HG03103 (cell line): ENCODE measurements around the gene SORBS2.
"Not testable (repeated sequence)": the region's sequence is repeated elsewhere in the genome, so short reads cannot be mapped to it uniquely, and the experiment has no call there.

Experiments used
- ATAC-seq: cut with Tn5 transposase; IDR thresholded peaks from one replicate; pipeline ENCODE4 v1.9.1; 2021; ENCODE audit warnings: low read depth; ENCODE audit not compliant: unreplicated experiment

SORBS2 gene

DNA sequence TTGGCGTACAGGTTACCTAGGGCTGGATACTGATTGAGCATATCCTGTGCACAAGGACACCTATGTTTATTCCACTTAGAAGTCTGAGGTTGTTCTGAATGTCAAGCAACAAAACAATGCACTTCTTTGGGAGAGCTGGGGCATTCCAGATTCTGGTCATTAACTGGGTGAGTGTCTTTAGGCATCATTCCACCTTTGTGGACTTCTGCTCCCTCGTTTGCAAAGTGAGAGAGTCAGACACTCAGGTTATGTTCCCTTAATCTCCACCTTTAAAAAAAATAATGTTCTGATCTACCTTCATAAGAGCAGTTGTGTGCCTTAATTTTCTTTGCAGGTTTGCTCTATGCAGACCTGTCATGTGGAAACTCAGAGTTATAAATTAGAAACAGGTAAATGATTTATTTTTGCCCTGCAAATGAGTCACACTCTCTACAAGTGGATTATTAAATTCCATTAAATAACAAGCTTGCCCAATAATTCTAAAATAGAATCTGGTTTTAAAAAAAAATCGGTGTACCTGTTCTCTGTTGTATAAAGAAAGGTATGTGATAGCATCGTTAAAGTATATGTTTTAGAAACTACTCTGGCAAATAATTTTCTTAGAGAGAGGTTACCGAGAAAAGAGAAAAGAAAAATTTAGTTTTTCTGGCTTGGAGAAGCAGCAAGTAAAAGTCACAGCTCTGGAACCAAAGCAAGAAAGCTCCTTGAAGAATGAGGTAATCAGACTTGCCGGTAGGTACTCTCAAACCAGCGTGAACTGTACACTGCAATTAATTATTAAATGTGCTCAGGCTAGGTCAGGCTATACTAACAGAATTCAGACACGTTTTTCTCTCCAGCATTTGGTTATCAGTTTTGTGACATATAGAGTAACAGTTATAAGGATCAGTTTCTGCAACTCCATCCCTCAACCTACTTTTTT lies 93.2 kb downstream of the SORBS2 start:
- ATAC-seq, result no peak

DNA sequence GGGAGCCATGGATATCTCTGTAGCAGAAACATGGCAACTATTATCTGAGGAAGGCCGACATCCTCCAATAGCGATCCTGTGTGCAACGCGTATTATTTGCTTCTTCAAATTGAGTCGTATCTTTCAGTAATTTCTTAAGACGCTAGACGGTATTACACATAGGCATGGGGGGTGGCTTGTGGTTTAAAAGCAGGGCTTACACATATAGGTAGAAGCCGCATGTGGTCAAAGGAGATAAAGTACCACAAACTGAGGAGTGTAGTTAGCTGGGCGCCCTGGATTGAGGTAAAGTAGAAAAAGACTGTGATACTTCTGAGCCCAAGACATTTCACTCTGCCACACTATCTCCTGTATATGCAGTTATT lies 94.6 kb downstream of the SORBS2 start:
- ATAC-seq, result no peak

DNA sequence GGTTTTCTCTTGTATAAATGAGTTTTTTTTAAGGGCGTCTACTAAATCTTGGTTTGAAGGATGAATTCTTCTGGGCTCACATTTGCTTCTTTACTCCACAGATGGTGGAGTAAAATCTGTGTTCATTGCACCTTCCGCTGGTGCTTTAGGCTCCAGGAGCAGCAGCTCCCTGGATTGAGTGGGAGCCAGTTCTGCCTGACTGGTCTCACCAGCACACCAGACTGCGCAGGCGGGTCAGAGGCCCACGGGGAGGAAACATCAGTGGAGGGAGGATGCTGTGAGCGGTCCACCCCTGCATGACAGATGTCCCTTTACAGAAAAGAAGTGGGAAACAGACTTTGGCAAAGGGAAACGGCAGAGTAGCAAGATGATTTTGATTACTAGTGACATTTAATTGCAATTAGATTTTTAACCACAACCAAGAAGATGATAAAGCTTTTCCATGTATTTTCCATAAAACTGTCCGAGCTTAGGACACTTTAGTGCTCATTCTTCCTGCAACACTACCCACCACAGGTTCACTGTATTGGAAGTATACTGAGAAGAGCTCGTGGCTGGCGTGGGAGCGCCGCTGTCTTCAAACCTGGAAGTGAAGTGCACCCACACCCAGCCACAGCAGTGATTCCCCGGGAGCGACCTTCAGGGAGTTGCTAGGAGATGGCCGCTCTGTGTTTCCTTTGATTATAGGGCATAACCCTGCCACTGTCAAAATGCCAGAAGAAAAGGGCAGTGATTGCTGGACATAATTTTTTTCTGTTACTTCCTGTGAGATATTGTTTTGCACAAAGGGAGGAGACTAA lies 95.2 kb downstream of the SORBS2 start:
- ATAC-seq, result no peak

DNA sequence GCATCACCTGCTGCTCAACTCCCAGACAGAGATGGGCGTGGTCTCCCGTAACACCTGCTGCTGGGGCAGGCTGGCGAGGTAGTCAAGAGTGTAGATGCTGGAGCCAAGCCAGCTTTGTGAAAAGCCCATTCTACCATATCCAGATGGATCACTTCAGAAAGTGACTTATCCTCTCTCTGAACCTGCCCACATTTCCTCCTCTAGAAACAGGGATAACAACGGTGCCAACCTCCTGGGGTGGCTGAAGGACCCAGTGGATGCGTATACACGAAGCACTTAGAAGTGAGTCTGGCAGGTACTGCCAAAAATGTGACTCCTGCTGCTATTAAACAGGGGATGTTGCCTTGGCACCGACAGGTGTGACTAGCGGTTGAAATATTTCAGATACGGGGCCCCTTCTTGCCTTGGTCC lies 95.8 kb downstream of the SORBS2 start:
- no peak for ATAC-seq

DNA sequence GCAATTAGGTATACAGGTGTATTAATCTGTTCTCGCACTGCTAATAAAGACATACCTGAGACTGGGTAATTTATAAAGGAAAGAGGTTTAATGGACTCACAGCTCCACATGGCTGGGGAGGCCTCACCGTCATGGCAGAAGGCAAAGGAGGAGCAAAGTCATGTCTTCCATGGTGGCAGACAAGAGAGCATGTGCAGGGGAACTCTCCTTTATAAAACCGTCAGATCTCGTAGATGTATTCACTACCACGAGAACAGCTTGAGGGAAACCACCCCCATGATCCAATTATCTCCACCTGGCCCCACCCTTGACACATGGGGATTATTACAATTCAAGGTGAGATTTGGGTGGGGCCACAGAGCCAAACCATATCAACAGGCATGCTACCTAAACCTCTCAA lies 97.5 kb downstream of the SORBS2 start:
- ATAC-seq, result not testable (repeated sequence)

DNA sequence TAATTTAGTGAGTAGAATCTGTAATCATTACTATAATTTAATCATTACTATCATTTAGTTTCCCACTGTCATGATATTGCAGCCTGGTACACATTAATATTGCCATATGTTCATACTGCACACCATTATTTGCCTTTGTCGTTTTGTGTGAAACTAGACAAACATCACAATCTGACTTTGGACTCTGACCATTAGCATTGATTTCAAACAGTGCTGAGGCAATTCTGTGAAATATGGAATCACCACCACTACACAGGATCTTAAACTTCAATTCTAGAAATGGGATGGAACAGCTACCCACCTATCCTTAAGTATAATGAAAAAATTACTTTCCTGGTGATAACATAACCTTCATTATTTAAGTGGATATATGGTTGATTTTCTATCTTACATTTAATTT lies 98.3 kb downstream of the SORBS2 start:
- ATAC-seq, result no peak

DNA sequence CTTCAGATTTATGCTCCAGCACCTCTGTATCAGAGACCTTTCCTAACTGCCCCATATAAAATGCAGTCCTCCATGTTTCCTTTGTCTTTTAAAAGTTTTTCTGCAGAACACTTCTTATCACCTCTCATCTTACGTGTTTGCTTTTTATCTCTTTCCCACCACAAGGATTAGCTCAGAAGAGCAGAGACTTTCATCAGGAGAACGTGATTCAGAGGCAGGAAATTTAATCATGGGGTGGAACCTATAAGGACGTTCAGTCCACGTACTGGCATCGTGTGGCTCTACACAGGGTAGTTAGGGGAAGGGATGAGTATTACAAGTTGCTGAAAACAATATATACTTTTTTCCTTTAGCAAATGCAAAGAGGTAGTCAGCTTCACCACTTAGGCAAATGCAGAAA lies 98.7 kb downstream of the SORBS2 start:
- ATAC-seq, result no peak

DNA sequence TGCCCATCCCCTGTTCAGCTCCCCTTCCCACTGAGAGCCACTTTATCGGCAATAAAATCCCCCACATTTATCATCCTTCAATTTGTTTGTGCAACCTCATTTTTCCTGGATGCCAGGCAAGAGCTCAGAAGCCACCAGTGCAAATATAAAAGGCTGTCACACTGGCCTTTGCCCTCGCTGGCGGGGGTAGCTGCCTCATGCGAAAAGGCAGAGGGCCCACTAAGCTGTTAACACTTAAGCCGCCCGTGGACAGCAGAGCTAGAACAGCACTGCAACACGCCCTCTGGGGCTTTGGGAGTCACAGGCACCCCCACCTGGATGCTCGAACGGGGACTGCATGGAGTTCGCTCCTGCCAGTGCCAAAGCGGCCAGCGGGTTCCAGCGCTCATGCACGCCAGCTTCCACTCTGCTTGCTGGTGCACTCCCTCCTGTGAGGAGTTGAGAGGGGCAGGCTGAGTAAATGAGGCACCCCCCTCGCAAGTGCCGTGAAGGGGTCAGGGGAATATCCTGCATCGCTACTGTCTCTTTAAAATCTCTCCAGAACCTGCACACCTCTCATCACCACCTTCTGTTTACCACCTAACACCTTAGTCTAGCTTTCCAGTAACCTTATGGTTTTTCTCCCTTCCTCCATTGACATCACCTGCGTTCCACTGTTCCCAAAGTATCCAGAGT lies 99.5 kb downstream of the SORBS2 start:
- ATAC-seq, result no peak

DNA sequence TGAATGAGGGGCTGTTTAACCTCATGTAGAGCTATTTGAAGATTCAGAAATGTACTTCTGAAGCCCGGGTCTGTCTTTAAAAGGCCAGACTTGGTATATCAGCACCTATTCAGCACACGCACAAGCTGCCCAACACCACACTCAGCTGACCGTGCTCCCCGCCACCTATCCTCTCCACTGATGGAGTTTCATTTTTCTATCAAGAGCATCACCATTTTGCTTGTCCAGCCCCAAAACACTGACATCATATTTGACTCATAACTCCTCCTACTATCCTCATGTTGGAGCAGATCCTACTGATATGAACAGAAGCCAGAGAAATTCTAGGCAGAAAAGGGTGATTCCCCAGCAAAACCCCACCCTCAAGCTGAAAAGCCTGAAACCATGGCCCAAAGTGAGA lies 100.3 kb downstream of the SORBS2 start:
- no peak for ATAC-seq

DNA sequence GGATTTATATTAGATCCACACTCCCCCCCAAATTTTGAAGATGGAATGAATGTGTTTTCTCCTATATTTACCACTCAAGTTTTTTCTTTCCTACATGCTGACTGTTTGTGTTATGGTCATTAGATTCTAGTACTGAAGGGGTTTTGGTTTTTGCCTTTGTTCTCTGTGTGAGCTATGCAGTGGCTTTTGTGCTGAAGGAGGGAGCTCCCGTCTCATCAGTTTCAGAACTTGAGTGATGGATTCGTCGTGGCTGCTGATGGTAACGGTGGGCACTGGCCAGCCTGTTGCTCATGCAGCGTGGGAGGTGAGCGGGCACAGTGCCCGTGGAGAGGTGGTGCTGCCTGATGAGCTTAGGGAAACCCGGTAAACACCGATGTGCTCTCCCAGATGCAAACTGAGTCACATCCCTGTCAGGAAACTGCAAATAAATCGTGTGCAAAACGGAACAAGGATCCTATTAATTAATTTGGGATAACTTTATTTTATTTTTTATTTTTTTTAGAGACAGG lies 101.5 kb downstream of the SORBS2 start:
- no peak for ATAC-seq

DNA sequence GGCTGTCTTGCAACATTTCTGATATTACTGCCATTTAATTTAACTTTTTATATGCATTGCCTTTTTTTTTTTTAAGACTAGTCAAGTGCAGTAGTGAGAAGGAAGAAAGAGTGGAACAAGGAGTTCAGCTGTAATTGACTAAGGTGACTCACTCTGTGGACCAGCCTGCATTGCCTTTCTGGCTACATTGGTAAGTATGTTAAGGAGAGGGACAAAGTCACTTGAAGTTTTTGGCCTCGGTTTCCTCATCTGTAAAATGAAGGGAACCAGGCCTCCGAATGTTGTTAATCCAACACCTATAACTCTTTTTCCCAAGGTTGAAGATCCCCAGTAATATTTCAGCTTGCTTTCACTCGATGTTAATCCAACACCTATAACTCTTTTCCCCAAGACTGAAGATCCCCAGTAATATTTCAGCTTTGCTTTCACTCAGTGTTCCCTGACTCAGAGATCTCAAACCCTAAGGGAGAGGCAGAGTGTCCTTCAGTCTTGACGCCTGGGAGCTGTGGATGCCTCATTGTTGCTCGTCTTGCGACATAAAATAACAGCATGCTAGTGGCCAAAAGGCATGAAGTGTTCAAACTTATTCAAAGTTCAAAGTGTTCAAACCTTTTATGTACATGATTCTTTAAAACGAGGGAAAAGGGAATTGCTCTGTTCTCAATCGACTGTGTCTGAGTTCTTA lies 102.0 kb downstream of the SORBS2 start:
- no peak for ATAC-seq

DNA sequence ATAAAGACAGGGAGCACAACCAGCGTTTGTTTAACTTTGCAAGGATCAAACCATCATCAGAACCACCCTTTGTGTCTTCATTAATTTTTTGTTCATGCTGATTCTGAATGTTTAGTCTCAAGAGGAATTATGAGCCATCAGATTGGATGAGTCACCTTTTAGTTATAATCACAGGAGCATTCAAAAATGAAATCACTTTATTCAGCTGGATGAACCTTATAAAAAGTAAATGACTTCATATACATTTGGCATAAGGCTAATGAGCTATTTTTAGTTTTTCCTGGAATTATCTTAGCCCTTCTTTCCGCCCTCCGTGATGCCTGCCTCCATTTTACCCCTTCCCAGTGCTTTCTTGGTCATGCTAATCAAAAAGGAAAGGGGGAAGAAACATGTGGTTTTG lies 103.6 kb downstream of the SORBS2 start:
- no peak for ATAC-seq

DNA sequence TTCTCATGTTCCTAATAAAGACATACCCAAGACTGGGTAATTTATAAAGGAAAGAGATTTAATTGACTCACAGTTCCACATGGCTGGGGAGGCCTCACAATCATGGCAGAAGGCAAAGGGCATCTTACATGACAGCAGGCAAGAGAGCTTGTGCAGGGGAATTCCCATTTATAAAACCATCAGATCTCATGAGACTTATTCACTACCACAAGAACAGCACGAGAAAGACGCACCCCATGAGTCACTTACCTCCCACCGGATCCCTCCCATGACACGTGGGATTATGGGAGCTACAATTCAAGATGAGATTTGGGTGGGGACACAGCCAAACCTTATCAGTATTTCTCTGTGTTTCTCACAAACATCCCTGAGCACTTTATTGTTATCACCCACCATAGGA lies 104.4 kb downstream of the SORBS2 start:
- ATAC-seq, result not testable (repeated sequence)

DNA sequence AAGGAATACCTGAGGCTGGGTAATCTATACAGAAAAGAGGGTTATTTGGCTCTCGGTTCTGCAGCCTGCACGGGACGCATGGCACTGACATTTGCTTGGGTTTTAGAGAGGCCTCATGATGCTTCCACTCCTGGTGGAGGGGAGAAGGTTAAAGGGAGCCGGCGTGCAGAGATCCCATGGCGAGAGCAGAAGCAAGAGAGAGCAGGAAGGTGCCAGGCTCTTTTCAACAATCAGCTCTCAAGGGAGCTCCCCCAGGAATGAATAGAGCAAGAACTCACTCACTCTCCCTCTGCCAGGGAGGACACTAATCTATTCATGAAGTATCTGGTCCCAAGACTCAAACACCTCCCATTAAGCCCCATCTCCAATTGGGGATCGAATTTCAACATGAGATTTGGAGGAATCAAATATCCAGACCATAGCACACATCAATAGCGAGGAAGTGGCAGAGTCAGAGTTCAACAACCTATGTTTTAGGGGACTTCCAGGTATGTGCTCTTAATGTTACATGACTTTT lies 109.8 kb downstream of the SORBS2 start:
- no peak for ATAC-seq

DNA sequence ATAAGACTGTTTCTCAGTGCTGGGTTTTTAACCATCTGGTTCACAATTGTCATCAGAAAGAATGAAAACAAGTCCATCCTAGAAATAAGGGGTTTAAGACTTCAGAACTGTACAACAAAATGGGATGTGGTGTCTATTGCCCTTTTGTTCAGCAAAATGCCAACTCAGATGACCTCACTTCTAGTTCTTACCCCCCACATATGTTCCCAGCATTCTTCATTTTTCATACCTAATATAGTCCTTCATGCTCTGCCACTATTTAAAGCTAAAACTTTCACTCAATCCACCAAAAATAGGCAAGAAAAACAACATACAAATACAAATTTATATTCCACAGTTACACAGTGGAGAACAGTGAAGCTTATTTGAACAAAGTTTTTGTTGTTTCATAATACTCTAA lies 111.4 kb downstream of the SORBS2 start:
- ATAC-seq, result no peak

DNA sequence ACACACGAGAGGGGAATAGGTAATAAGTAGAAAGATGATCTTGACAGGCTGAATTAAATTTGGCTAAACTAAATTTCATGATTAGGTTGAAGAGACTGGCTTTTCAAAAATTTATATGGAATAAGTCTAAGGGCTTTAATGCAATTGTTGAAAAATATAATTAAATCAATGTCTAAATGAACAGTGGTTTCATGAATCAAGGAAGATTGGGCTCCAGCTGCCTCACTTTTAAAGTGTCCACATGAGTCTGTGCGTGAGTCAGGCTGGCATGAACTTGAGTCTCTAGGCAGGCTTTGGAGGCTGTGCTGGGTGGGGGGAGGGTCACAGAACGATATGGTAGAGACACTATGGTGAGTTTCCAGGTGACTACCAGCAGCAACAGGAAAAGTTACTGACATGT lies 111.9 kb downstream of the SORBS2 start:
- ATAC-seq, result no peak

DNA sequence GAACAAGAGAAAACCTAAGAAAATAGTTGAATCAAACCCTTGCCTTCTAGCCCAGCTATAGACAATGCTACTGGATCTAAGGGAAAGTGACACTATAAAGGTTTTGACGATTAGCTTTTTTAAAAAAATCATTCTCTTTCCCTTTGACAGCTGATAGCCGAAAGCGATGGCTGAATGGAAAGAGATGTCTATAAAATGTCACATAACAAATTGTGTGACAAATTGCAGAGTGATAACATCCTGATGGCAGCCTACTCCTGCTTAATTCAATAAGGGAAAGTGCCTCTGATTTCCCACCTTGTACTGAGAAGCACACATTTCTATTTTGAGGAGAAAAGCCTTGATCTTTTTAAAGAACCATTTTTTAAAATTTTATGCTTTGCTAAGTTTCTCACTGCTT lies 114.5 kb downstream of the SORBS2 start:
- no peak for ATAC-seq

DNA sequence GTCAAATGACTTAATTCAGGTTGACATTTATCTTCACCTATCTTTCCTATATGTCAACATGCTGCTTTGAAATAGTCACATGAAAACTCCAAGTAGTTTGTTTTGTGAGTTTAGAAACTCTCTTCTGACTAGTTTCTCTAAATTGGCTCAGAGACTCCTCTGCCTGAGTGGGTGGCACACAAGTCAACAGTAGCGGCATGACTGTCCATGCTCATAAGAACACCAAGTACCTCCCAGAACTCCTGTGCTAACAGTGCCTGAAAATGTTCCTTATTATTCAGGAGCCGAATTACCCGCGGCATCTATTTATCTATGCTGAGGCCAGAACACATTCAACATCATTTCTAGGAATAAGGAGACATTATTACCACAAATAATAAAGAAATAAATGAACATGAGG lies 116.3 kb downstream of the SORBS2 start:
- no peak for ATAC-seq

DNA sequence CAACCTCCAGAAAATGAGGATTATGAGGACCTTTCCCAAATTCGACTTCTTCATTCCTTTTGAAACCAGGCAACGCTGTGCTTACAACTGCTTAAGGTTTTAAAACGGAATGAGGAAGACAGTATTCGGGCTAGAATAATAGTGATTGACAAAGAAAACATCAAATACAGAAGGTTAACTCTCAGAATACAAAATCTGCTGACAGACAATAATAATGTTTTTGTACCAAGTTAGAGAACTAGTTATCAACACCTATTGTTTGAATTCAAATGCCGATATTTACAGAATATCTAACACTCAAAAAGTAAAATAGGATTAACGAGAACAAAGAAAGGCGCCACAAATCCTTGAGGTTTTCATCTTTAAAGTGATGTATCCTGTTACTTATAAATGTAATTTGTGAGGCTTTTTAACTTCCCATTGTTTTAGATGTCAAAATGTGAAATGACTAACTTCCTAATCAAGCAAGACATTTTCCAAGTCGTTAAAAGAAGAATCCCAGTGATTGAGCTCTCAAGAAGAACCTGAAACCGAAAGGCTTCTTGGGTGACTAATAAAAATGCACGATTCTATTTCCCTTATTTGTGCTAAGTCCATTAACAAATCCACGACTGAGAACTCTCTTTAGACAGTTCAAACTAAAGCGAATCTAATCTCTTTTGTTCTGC lies 118.3 kb downstream of the SORBS2 start:
- no peak for ATAC-seq

DNA sequence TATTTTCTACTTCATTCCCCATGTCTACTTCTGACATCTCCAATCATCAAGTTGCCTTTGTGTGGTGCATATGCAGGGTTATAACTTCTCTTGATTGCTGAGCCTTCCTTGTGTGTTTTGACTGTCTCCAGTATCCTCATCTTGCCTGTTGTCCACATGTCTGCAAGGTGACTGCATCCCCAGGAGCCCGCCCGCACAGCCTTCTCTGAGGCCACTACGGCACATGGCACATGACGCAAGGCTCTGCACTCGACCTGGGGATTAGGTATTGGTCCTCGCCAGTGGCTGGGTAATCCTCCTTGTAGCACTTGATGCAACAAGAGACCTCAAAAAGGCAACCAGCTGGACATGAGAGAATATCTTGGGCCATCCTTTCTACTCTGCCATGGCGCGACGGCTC lies 122.6 kb downstream of the SORBS2 start:
- no peak for ATAC-seq
